SK-N-MC (cell line): ENCODE measurements around the gene ACTR2.

ENCODE experiments used
- EZH2 ChIP-seq: fragments of 200-600 bp; sonication (generic); IDR thresholded peaks from one replicate; pipeline ENCODE4 v1.6.1; 2017; ENCODE audit warnings: antibody characterized with exemption
- FOXP2 ChIP-seq: optimal IDR thresholded peaks from 2 replicates; pipeline ENCODE3; 2011; ENCODE audit warnings: mild to moderate bottlenecking, moderate library complexity; ENCODE audit not compliant: insufficient read depth; ENCODE audit errors: extremely low read length, control extremely low read depth
- POLR2AphosphoS5 ChIP-seq: IDR thresholded peaks from 2 replicates; pipeline ENCODE4 v1.6.1; 2012; ENCODE audit warnings: mild to moderate bottlenecking, low read depth, low read length, borderline replicate concordance

- TF ChIP-seq EZH2 (no peak), POLR2AphosphoS5 (no peak), FOXP2 (no peak)
These were observed 42.6 kb upstream of the ACTR2 start for GRCh38 chr2:65185012-65185411.
